ENCODE data around the gene GDF10. TPM values are rescaled to one million over a fixed set of nuclear protein-coding genes. Genes with fewer than 3 reads are reported as not detected.

GDF10 gene
- total RNA-seq, 1 experiment from 2014 or later = 0.20 TPM

DNA sequence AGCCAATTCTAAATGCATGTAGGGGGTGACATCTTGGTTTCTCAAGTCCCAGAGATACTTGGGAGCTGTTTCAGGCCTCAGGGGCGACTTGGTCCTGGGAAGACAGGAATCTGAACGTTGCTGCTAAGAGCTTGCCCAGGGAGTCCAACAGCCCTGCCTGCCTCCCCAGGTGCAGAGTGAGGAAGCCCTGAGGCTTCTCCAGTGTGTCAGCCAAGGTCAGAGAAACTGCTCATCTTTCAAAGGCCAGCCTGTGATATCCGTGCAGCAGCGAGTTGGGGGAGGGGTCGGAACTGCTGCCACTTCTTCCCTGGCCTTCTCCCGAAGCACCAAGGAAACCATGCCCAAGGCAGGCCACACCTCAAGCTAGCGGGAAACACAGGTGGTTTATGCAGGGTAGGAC is 32.0 kb downstream of the GDF10 start:
- Histone ChIP-seq H3K4me1 (ENCODE audit: insufficient read depth, low read length) (no peaks in the 10 kb centered on the region), H4K8ac (replicated peaks; ENCODE audit: insufficient read length, low read depth, low read length) (no peak overlapping the region), H3K56ac (ENCODE audit: insufficient read length, low read depth, low read length) (no peak overlapping the region), H4K5ac (ENCODE audit: insufficient read length, low read depth, low read length) (no peak overlapping the region), H3T11ph (ENCODE audit: low read length) (no peak overlapping the region), H2BK120ac (ENCODE audit: low read depth, low read length, poor library complexity, severe bottlenecking) (no peak overlapping the region), H2BK5ac (ENCODE audit: insufficient read length, low read length) (no peak overlapping the region), H4K20me1 (ENCODE audit: control insufficient read depth, insufficient read depth, insufficient read length) (no peaks in the 10 kb centered on the region), H3K23ac (ENCODE audit: insufficient read length, low read depth, low read length) (no peak overlapping the region), H3K18ac (ENCODE audit: insufficient read length, low read depth, low read length) (no peak overlapping the region), H3K14ac (ENCODE audit: insufficient read depth, low read length) (no peak overlapping the region; the same call in 1 of the 2 replicates), H3K4ac (ENCODE audit: low read depth, low read length) (no peak overlapping the region), H3K79me2 (ENCODE audit: insufficient read depth, low read length) (no peaks in the 10 kb centered on the region), H2BK12ac (ENCODE audit: insufficient read length, low read depth, low read length) (no peak overlapping the region), H3K27me3 (ENCODE audit: insufficient read depth, low read length) (no peaks in the 10 kb centered on the region), H4K91ac (ENCODE audit: insufficient read length, low read depth, low read length) (no peak overlapping the region), H2AK5ac (ENCODE audit: insufficient read length, low read length) (no peak overlapping the region), H3K9me3 (ENCODE audit: control insufficient read depth, low read depth, low read length) (no peaks in the 10 kb centered on the region), H3K9ac (ENCODE audit: extremely low read depth, insufficient read length, low read length) (no peak overlapping the region), H2BK20ac (ENCODE audit: low read depth, low read length, poor library complexity, severe bottlenecking) (no peak overlapping the region), H3K79me1 (ENCODE audit: insufficient read depth, low read depth, low read length, poor library complexity, severe bottlenecking) (no peaks in the 10 kb centered on the region), H2BK15ac (ENCODE audit: low read depth, low read length) (no peak overlapping the region), H3K4me2 (ENCODE audit: insufficient read depth, insufficient read length, low read length) (no peak overlapping the region), H3K27ac (ENCODE audit: insufficient read length, low read depth, low read length) (no peak overlapping the region), H2AFZ (ENCODE audit: low read length) (no peak overlapping the region), H3K23me2 (ENCODE audit: insufficient read length, low read depth, low read length, poor library complexity, severe bottlenecking) (no peaks in the 10 kb centered on the region)
- Mint-ChIP-seq H3K27me3 (ENCODE audit: low read depth) (no peaks in the 10 kb centered on the region), H3K4me1 (peaks cover 2 to 3% of the 10 kb centered on the region in 2 experiments; a peak in 1 of 4 replicates), H3K4me3 (no peak overlapping the region), H3K36me3 (ENCODE audit: insufficient read depth in 1 of 3, low read depth in 3 of 3) (no peaks in the 10 kb centered on the region), H3K27ac (no peak overlapping the region), H3K9me3 (peaks cover 0 to 2% of the 10 kb centered on the region in 2 experiments; a peak in 2 of 5 replicates)
- WGBS (ENCODE audit: extremely low coverage, insufficient read length, low lambda C conversion rate) = no CpG with 5 or more reads among the region's 7 CpGs
- TF ChIP-seq, protein P1, sequence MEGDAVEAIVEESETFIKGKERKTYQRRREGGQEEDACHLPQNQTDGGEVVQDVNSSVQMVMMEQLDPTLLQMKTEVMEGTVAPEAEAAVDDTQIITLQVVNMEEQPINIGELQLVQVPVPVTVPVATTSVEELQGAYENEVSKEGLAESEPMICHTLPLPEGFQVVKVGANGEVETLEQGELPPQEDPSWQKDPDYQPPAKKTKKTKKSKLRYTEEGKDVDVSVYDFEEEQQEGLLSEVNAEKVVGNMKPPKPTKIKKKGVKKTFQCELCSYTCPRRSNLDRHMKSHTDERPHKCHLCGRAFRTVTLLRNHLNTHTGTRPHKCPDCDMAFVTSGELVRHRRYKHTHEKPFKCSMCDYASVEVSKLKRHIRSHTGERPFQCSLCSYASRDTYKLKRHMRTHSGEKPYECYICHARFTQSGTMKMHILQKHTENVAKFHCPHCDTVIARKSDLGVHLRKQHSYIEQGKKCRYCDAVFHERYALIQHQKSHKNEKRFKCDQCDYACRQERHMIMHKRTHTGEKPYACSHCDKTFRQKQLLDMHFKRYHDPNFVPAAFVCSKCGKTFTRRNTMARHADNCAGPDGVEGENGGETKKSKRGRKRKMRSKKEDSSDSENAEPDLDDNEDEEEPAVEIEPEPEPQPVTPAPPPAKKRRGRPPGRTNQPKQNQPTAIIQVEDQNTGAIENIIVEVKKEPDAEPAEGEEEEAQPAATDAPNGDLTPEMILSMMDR (conservative IDR thresholded peaks at IDR 0.05) = no peak
- DNase-seq = no peak
